Prostate gland (tissue), 2 donors: Measurements from ENCODE around the gene LCN12.

Experiments used
- CTCF ChIP-seq, 4 experiments: fragments of 200-600 bp in 2 of 4; fragments of 450-650 bp in 2 of 4; sonication (generic) in 2 of 4; IDR thresholded peaks; 1 replicate in 3 of 4; 2 replicates in 1 of 4; pipeline ENCODE4 v1.5.1; 2016 to 2019; ENCODE audit warnings: antibody characterized with exemption in 4 of 4, mild to moderate bottlenecking in 2 of 4, moderate library complexity in 2 of 4
- POLR2A ChIP-seq: fragments of 450-650 bp; IDR thresholded peaks from one replicate; pipeline ENCODE4 v1.6.1; 2016; ENCODE audit warnings: antibody characterized with exemption, mild to moderate bottlenecking
- POLR2AphosphoS5 ChIP-seq: sonication (generic); formaldehyde crosslinking; IDR thresholded peaks from one replicate; pipeline ENCODE4 v1.6.1; 2017; ENCODE audit warnings: antibody characterized with exemption

DNA sequence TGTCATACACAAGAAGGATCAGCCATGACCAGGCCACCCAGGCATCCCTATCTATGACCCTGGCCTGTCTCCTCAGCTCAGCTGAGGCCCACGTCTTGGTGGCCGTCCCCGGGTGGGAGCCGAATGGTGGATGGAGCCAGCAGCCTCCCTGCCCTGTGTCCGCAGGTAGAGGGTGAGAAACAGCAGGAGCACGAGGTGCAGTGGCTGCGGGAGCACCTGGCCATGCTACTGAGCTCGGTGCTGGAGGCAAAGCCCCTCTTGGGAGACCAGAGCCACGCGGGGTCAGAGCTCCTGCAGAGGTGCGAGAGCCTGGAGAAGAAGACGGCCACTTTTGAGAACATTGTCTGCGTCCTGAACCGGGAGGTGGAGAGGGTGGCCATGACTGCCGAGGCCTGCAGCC is 32.0 kb upstream of the LCN12 start:
- TF ChIP-seq CTCF (IDR thresholded peaks at IDR 0.05) (no peak), POLR2A (no peak), POLR2AphosphoS5 (no peak)
